ENCODE results near the gene MKNK2. TPM values are rescaled to one million over a fixed set of nuclear protein-coding genes. Genes with fewer than 3 reads are reported as not detected.

MKNK2 gene
- total RNA-seq, 1 donor from 2014 or later = 97.1 TPM

GRCh38 chr19:2081873-2082810 is 31.1 kb upstream of the MKNK2 start:
- no peak overlapping the region for H3K4me3 Mint-ChIP-seq
- no peaks in the 10 kb centered on the region for H3K27me3 Mint-ChIP-seq (ENCODE audit: low read depth)
- peaks cover 8% of the 10 kb centered on the region for H3K36me3 Mint-ChIP-seq
- H3K27ac Mint-ChIP-seq = no peak overlapping the region
- no peak for TF ChIP-seq CTCF (IDR thresholded peaks at IDR 0.05; ENCODE audit: unreplicated experiment)
- DNase-seq (ENCODE audit: low spot score in 2 of 2, unreplicated experiment in 2 of 2) = no peak
- H3K9me3 Mint-ChIP-seq = no peaks in the 10 kb centered on the region
- H3K4me1 Mint-ChIP-seq = no peaks in the 10 kb centered on the region

- H3K27me3 Mint-ChIP-seq (ENCODE audit: low read depth) = no peaks in the 10 kb centered on the region
- no peak overlapping the region for H3K4me3 Mint-ChIP-seq
- H3K9me3 Mint-ChIP-seq = no peaks in the 10 kb centered on the region
- H3K27ac Mint-ChIP-seq = peak overlapping the region; percentile 39
- TF ChIP-seq CTCF (IDR thresholded peaks at IDR 0.05; ENCODE audit: unreplicated experiment) = no peak
- peaks cover 15% of the 10 kb centered on the region for H3K36me3 Mint-ChIP-seq
- no peak for DNase-seq (ENCODE audit: low spot score in 2 of 2, unreplicated experiment in 2 of 2)
- H3K4me1 Mint-ChIP-seq = no peaks in the 10 kb centered on the region
Measured at GRCh38 chr19:2080336-2080988, 29.4 kb upstream of the MKNK2 start.

GRCh38 chr19:2079865-2080301 is 28.8 kb upstream of the MKNK2 start:
- peaks cover 11% of the 10 kb centered on the region for H3K36me3 Mint-ChIP-seq
- H3K4me3 Mint-ChIP-seq = no peak overlapping the region
- no peaks in the 10 kb centered on the region for H3K4me1 Mint-ChIP-seq
- DNase-seq (ENCODE audit: low spot score in 2 of 2, unreplicated experiment in 2 of 2) = no peak
- H3K9me3 Mint-ChIP-seq = no peaks in the 10 kb centered on the region
- H3K27ac Mint-ChIP-seq = no peak overlapping the region
- TF ChIP-seq CTCF (IDR thresholded peaks at IDR 0.05; ENCODE audit: unreplicated experiment) = no peak
- no peaks in the 10 kb centered on the region for H3K27me3 Mint-ChIP-seq (ENCODE audit: low read depth)

- H3K4me3 Mint-ChIP-seq = no peak overlapping the region
- no peak for TF ChIP-seq CTCF (IDR thresholded peaks at IDR 0.05; ENCODE audit: unreplicated experiment)
- no peaks in the 10 kb centered on the region for H3K27me3 Mint-ChIP-seq (ENCODE audit: low read depth)
- no peak overlapping the region for H3K27ac Mint-ChIP-seq
- H3K4me1 Mint-ChIP-seq = no peaks in the 10 kb centered on the region
- DNase-seq (ENCODE audit: low spot score in 2 of 2, unreplicated experiment in 2 of 2) = no peak
- no peaks in the 10 kb centered on the region for H3K9me3 Mint-ChIP-seq
- peaks cover 12% of the 10 kb centered on the region for H3K36me3 Mint-ChIP-seq
Measured at GRCh38 chr19:2079076-2079864, 28.2 kb upstream of the MKNK2 start.

GRCh38 chr19:2077833-2078619 is 27.0 kb upstream of the MKNK2 start:
- no peaks in the 10 kb centered on the region for H3K4me1 Mint-ChIP-seq
- H3K36me3 Mint-ChIP-seq = peaks cover 17% of the 10 kb centered on the region
- H3K27ac Mint-ChIP-seq = no peak overlapping the region
- TF ChIP-seq CTCF (IDR thresholded peaks at IDR 0.05; ENCODE audit: unreplicated experiment) = no peak
- H3K27me3 Mint-ChIP-seq (ENCODE audit: low read depth) = no peaks in the 10 kb centered on the region
- DNase-seq (ENCODE audit: low spot score in 2 of 2, unreplicated experiment in 2 of 2) = no peak
- H3K4me3 Mint-ChIP-seq = no peak overlapping the region
- no peaks in the 10 kb centered on the region for H3K9me3 Mint-ChIP-seq

Data from mesothelial cell of epicardium (in vitro differentiated cells).